ENCODE data around the gene PFKFB1. TPM values are rescaled to one million over a fixed set of nuclear protein-coding genes. Genes with fewer than 3 reads are reported as not detected.

Gene PFKFB1
- total RNA-seq, 1 experiment from 2014 or later, result 0.81 TPM

- H3K27ac ChIP-seq (ENCODE audit: low read depth, low read length), result no peak overlapping the region
- no peak overlapping the region for H3K4me2 ChIP-seq (ENCODE audit: low read length)
- peaks cover 16 to 34% of the 10 kb centered on the region in 2 experiments for H3K4me1 ChIP-seq (ENCODE audit: control insufficient read depth in 1 of 2, insufficient read depth in 2 of 2, low read length in 2 of 2)
- no peaks in the 10 kb centered on the region for H3K36me3 ChIP-seq (ENCODE audit: control insufficient read depth in 1 of 2, insufficient read depth in 2 of 2, low read length in 2 of 2)
- intact Hi-C loops (cut with micrococcal nuclease), result no loop called here
- H2AFZ ChIP-seq (ENCODE audit: low read depth, low read length, poor library complexity, severe bottlenecking), result no peak overlapping the region
- BruUV-seq (replicated peaks), result no TSS peak
- H3K9me3 ChIP-seq (ENCODE audit: control insufficient read depth in 1 of 2, insufficient read depth in 1 of 2, low read depth in 1 of 2, low read length in 2 of 2), result no peaks in the 10 kb centered on the region
- ChIA-PET RAD21 (ENCODE audit: low non-redundant PET in 1 of 2, low total read pairs in 2 of 2, uncharacterized antibody in 2 of 2, unreplicated experiment in 2 of 2) (no interaction called here), CTCF (interaction anchor here (0.9 kb wide), 1 partner anchor 11 kb away, joined by 3 read pairs; the partner anchor contains the start of gene APEX2), POLR2A (interaction anchor here (3.0 kb wide), 1 partner anchor 11 kb away, joined by 10 read pairs; the partner anchor contains the start of gene APEX2)
- no peaks in the 10 kb centered on the region for H3K27me3 ChIP-seq (ENCODE audit: insufficient read depth, low read length)
- no peaks in the 10 kb centered on the region for H3K79me2 ChIP-seq (ENCODE audit: insufficient read depth, low read length)
- no peak for TF ChIP-seq CEBPB (IDR thresholded peaks at IDR 0.05; ENCODE audit: low read depth)
- no peak for TF ChIP-seq EZH2phosphoT487 (IDR thresholded peaks at IDR 0.05; ENCODE audit: borderline replicate concordance)
- TF ChIP-seq ATF3 (IDR thresholded peaks at IDR 0.05), result no peak
- TF ChIP-seq JUND (IDR thresholded peaks at IDR 0.05), result no peak
- no peak for TF ChIP-seq SP1 (IDR thresholded peaks at IDR 0.05; ENCODE audit: low read depth)
- TF ChIP-seq ZFX (IDR thresholded peaks at IDR 0.05), result no peak
- TF ChIP-seq CTCF (IDR thresholded peaks at IDR 0.05 in 2 of 3, conservative IDR thresholded peaks at IDR 0.05 in 1 of 3; ENCODE audit: borderline replicate concordance in 1 of 3, insufficient read depth in 1 of 3, low read depth in 2 of 3, low read length in 2 of 3), result peak; percentile 10 to 43 (median 24); a peak in 2 of 6 replicates
- DNase-seq (ENCODE audit: low read depth, low spot score) (no peak), ATAC-seq (peak; percentile 28; the same call in 1 of the 2 replicates)
- H3K9me2 ChIP-seq (ENCODE audit: insufficient read depth), result no peaks in the 10 kb centered on the region
- H3K4me3 ChIP-seq (replicated peaks in 1 of 2; ENCODE audit: low read depth in 1 of 2, low read length in 2 of 2), result no peak overlapping the region
- no peaks in the 10 kb centered on the region for H4K20me1 ChIP-seq (ENCODE audit: insufficient read depth)
- H3K9ac ChIP-seq (ENCODE audit: low read length), result no peak overlapping the region
Measured at GRCh38 chrX:55011294-55011693, 17.3 kb upstream of the PFKFB1 start.

Data from HCT116 (cell line).